NCI-H345 treated with DMSO at 0.1 percent for 48 hours (cell line): ENCODE measurements around the gene CDKL4.
A peak's percentile ranks its signal among the peaks of the same experiment; 100 is the strongest.
"Not testable (repeated sequence)": the region's sequence is repeated elsewhere in the genome, so short reads cannot be mapped to it uniquely, and the experiment has no call there.

Source experiments
- DNase-seq: peaks from one replicate; lab custom pipeline; 2025; ENCODE audit not compliant: unreplicated experiment; lab: John Stamatoyannopoulos, UW

Gene CDKL4

GRCh38 chr2:39243469-39244123 lies at the start of gene CDKL4:
Gene CDKL4 (minus strand): TSS chr2:39243970.
- DNase-seq, result no peak

DNA sequence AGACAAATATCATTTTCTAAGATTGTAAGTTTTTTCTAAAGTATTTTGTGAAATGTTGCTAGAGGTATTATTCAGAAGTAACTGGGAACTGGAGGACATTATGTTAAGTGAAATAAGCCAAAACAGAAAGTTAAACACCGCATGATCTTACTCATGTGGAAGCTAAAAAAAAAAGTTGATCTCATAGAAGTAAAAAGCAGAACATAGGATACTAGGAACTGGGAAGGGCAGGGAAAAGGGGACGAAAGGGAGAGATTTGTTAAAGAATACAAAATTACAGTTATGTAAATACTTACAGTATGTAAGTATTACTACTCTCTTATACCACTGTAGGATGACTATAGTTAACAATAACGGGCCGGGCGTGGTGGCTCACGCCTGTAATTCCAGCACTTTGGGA lies 46.7 kb upstream of the CDKL4 start:
- no peak for DNase-seq

DNA sequence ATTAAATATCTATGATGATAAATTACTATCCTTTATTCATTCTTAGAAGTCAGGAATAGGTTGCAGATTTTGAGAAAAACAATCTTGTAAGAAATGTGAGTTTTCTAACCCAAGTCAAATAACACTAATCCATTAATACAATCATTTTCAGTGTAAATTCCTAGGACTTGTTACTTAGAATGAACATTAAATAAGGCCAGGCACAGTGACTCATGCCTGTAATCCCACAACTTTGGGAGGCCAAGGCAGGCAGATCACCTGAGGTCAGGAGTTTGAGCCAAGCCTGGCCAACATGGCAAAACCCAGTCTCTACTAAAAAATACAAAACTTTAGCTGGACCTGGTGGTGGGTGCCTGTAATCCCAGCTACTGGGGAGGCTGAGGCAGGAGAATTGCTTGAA lies 45.8 kb upstream of the CDKL4 start:
- DNase-seq, result no peak

DNA sequence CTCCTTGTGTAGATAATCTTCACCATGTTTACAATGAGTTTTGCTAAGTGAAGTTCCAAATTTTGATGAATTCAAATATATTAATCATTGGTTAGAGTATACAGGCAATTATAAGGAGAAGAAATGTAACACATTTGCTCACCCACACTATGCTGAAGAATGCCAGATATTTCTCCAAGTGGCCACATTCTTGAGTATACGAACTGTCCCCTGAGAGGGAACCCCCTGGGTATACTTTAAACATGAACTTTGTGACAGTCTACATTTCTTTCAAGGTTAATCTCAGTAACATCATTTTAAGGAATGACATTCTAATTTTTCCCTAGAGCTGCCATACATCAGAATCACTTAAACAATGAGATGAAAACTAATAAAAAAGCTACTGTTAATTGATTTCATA lies 39.8 kb upstream of the CDKL4 start:
- DNase-seq, result no peak

DNA sequence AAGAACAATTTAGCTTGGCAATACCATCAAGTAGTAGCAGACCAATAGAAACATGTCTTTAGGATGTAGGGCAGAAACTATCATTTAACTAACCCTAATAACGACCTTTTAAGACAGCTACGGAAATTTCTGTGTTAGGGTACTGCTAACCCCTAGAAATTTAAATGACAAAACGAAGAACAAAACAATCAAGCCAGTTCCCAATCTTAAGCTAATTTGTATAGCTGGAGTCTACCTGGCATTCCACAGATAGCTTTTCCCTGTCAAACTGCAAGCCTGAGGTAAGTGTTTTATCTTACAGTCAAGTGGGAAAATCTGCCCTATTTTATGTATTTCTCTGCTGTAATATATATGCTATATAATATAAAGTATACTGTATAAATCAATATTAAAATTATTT lies 37.6 kb upstream of the CDKL4 start:
- DNase-seq, result no peak

DNA sequence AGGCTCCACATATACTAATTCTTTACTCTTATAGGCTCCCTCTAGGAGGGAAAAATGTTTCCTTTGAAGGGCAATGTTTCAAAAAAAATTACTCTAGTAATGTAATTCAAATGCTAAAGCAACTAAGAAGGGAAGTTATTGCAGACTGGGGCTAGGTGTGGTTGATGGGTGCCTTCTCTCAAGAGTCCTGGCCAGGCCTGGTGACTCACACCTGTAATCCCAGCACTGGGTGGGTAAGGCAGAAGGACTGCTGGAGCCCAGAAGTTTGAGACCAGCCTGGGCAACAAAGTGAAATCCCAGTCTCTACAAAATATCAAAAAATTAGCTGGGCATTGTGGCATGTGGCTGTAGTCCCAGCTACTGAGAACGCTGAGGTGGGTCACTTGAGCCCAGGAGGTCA lies 31.2 kb upstream of the CDKL4 start:
- DNase-seq, result no peak

DNA sequence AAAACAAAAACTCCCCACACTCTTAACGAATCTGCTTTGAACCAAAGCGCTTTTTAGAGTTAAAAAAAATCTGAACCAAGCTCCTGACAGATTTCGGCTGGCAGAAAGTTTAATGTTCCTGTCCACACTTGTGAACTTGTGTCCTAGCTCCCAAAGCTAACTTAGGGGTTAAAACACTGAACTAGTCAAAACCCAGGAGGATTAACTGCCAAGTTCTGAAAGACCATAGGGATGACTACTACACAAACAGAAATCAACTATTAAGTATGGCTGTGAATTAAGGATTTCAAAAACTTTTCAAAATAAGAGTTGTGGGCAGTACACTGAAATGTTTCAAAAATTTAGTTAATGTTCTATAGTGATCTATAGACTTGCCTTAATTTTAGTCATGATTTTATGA lies 26.2 kb upstream of the CDKL4 start:
- DNase-seq, result no peak

GRCh38 chr2:39266916-39267434 lies 23.2 kb upstream of the CDKL4 start:
- DNase-seq, result no peak

DNA sequence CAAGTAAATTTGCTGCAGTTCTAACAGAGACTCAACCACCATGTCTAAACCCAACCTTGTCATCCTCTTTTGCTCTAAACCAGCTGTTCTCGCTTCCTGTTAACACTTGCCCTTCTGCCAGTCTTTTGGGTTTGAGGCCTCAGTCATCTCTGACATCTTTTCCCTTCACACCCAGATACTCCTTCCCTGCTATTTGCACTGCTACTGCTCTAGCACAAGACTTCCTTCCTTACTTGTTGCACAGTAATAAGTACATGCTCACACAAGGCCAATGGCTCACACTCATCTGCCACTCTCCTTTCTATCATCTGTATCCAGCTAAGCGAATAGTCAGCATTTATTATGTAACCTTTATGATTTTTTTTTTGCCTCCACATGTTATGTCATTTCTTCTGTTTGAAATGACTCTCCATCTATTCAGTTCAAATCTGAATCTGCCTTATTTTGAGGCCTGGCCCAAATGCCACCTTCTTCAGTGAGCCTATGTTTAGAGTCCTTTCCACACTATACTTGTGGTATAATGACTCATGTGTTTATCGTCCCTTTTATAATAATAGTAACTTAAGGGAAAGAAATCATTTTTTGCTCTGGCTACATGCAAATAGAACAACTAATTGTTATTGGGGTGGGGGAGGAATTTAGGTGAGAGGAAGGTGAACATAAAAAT lies 22.5 kb upstream of the CDKL4 start:
- no peak for DNase-seq

GRCh38 chr2:39265315-39265714 lies 21.5 kb upstream of the CDKL4 start:
- DNase-seq, result no peak

- no peak for DNase-seq
These were observed 21.0 kb upstream of the CDKL4 start for GRCh38 chr2:39264733-39265132.

- no peak for DNase-seq
These were observed 16.3 kb upstream of the CDKL4 start for GRCh38 chr2:39260087-39260486.

DNA sequence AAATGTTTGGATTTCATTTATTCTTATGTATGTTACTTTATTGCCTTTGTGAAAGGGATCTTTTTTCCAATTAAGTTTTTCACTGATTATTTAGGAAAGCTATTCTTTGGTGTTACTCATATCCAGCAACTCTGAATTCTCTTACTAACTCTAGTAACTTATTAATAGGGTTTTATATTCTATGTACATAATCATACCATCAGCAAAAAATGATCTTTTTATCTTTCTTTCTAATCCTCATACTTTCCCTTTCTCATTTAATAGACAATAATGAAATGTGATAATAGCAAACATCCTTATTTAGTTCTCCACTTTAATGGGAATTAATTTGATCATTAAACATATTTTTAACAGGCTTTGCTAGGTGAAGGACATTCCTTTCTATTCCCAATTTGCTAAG lies 12.3 kb upstream of the CDKL4 start:
- no peak for DNase-seq

DNA sequence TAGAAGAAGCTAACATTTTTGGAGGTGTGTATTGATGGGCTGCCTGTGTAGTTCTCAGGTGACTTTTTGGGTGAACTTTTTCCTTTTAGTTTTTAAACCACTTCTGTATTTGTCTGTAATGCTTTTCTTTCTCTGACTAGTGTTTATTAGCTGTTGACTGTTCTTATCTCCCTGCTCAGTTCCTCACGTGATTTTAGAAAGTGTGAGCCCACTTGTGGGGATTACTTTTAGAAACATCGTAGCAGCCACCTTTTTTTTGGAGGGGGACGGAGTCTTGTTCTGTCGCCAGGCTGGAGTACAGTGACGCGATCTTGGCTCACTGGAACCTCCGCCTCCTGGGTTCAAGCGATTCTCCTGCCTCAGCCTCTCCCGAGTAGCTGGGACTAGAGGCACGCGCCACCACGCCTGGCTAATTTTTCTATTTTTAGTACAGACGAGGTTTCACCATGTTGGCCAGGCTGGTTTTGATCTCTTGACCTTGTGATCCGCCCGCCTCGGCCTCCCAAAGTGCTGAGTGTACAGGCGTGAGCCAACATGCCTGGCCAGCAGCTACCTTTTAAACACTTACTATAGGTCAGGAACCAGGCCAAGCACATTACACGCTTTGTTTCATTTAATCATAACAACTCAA lies 9.2 kb upstream of the CDKL4 start:
- DNase-seq, result no peak

DNA sequence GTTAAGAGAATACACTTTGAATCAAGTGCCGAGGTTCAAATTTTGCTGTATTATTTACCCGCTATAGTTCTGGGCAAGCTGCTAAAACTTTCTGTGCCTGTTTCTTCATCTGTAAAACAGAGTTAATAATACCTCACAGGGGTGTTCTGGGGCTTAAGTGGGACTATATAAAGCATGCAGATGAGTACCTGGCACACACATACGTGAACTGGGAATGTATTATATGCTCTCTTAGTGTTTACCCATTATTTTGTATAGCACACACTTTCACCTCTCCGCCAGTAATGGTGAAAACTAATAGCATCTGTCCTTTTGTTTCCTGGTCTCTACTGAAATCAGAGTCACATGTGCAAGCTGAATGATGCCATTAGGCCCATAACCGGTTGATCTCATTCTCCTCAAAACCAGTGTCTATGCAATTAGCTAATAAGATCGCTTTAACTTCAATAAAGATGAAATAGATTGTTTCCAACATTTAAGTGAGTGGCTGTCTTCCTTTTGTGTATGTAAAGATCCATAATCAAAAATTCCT lies 3.8 kb upstream of the CDKL4 start:
- peak; percentile 32 for DNase-seq

GRCh38 chr2:39246382-39246980 lies 2.7 kb upstream of the CDKL4 start:
- DNase-seq, result no peak

DNA sequence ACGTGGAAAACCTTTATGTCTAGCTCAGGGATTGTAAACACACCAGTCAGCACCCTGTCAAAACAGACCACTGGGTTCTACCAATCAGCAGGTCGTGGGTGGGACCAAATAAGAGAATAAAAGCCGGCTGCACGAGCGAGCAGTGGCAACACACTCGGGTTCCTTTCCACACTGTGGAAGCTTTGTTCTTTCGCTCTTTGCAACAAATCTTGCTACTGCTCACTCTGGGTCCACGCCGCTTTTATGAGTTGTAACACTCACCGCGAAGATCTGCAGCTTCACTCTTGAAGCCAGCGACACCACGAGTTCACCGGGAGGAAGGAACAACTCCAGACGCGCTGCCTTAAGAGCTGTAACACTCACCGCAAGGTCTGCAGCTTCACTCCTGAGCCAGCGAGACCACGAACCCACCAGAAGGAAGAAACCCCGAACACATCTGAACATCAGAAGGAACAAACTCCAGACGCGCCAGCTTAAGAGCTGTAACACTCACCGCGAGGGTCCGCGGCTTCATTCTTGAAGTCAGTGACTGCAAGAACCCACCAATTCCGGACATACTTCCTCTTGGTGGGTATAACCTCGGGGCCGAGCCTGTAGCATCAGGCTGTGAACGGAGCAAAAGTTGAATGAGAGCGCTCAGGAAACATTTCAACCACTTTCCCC lies 1.3 kb upstream of the CDKL4 start:
- DNase-seq, result not testable (repeated sequence)

GRCh38 chr2:39244241-39244862 lies 582 bp upstream of the CDKL4 start:
- DNase-seq, result not testable (repeated sequence)

DNA sequence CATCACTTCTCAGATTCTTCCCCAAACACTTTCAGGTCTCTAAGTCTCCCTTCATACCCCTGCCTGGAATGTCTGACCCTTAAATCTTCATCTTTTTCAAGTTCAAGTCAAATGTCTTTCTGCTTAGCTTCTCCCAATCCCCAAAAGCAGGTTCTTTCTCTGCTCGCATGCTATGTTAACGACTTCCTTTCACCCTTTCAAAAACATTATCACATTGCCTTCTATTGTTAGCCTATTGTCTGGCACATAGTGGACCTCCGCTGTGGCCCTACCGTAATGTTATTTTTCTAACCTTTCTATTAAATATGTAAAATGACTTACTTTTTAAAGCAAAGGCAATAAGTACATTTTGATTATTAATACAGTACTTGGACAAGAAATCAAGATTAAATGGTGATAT lies 2.2 kb downstream of the CDKL4 start:
- DNase-seq, result no peak

DNA sequence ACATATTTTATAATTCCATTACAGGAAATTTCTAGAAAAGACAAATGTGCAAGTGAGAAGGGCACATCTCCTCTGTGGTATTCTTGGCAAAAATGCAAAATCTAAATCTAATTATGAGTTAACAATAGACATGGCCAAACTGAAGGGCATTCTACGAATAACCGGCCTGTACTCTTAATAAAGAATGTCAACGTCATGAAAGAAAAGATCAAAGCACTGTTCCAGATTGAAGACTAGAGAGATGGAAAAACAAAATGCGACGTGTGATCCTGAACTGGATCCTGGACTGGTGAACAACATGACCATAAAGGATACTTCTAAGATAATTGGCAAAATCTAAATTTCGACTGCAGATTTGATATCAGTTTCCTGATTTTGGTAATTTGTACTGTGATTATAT lies 3.0 kb downstream of the CDKL4 start:
- DNase-seq, result no peak

DNA sequence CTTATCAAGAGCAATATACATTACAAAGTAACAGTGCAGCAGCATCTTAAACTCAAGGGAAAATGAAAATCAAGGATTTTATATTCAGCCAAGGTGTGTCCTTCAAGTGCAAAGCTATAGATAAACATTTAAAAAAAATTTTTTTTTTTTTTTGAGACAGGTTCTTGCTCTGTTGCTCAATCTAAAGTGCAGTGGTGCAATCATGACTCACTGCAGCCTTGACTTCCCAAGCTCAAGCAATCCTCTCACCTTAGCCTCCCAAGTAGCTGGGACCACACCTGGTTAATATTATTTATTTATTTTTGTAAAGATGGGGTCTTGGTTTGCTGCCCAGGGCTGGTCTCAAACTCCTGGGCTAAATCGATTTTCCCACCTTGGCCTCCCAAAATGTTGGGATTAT lies 9.0 kb downstream of the CDKL4 start:
- DNase-seq, result no peak
